Nephron (organoid): ENCODE results near the gene SLC35B1.

Experiments
- H3K27ac Mint-ChIP-seq, 3 experiments: 2 replicates each; pipeline ENCODE4 v1.8.0; 2020; ENCODE audit warnings: mixed read lengths in 3 of 3, mild to moderate bottlenecking in 2 of 3, moderate library complexity in 1 of 3
- H3K27me3 Mint-ChIP-seq: 2 replicates; pipeline ENCODE4 v1.8.0; 2021; ENCODE audit warnings: low read depth, mild to moderate bottlenecking, moderate library complexity, mixed read lengths
- H3K36me3 Mint-ChIP-seq: 2 replicates; pipeline ENCODE4 v1.8.0; 2020; ENCODE audit warnings: low read depth, mixed read lengths
- H3K4me1 Mint-ChIP-seq: 2 replicates; pipeline ENCODE4 v1.8.0; 2020; ENCODE audit warnings: mixed read lengths
- H3K4me3 Mint-ChIP-seq, 3 experiments: 2 replicates each; pipeline ENCODE4 v1.8.0; 2020; ENCODE audit warnings: mild to moderate bottlenecking in 3 of 3, mixed read lengths in 3 of 3, moderate library complexity in 2 of 3
- H3K9me3 Mint-ChIP-seq: 2 replicates; pipeline ENCODE4 v1.8.0; 2020; ENCODE audit warnings: mixed read lengths
- TF ChIP-seq, protein P1 (sequence below), 3 experiments: fragments of 200-600 bp; sonication (generic); IDR thresholded peaks; one replicate each; pipeline ENCODE4 v1.5.0; 2021; ENCODE audit warnings: antibody characterized with exemption in 3 of 3; ENCODE audit not compliant: unreplicated experiment in 3 of 3

SLC35B1 gene

DNA sequence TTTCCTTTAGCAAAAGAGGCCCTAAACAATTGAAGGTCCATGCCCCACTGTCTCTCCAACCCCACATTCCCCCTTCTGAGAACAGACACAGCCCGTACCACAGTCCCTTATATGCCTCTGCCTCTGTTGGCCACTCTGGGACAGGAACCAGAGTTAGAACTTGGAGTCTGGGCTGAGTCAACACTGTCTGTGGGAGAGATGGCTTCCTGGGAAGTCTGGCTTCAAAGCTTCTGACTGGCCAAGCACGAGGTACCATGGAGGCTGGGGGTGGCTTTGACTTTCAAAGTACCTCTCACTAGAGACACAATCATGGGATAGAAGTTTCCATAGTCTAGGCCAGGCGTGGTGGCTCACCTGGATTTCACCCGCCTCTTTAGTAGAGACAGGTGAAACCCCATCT, 15.0 kb downstream of the SLC35B1 start:
- Mint-ChIP-seq H3K27ac (no peak overlapping the region), H3K27me3 (peaks cover 15% of the 10 kb centered on the region), H3K36me3 (no peaks in the 10 kb centered on the region), H3K9me3 (no peaks in the 10 kb centered on the region), H3K4me3 (no peak overlapping the region), H3K4me1 (peaks cover 13% of the 10 kb centered on the region)
- TF ChIP-seq, protein P1, sequence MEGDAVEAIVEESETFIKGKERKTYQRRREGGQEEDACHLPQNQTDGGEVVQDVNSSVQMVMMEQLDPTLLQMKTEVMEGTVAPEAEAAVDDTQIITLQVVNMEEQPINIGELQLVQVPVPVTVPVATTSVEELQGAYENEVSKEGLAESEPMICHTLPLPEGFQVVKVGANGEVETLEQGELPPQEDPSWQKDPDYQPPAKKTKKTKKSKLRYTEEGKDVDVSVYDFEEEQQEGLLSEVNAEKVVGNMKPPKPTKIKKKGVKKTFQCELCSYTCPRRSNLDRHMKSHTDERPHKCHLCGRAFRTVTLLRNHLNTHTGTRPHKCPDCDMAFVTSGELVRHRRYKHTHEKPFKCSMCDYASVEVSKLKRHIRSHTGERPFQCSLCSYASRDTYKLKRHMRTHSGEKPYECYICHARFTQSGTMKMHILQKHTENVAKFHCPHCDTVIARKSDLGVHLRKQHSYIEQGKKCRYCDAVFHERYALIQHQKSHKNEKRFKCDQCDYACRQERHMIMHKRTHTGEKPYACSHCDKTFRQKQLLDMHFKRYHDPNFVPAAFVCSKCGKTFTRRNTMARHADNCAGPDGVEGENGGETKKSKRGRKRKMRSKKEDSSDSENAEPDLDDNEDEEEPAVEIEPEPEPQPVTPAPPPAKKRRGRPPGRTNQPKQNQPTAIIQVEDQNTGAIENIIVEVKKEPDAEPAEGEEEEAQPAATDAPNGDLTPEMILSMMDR (IDR thresholded peaks at IDR 0.05; ENCODE audit: unreplicated experiment in 3 of 3) = no peak

DNA sequence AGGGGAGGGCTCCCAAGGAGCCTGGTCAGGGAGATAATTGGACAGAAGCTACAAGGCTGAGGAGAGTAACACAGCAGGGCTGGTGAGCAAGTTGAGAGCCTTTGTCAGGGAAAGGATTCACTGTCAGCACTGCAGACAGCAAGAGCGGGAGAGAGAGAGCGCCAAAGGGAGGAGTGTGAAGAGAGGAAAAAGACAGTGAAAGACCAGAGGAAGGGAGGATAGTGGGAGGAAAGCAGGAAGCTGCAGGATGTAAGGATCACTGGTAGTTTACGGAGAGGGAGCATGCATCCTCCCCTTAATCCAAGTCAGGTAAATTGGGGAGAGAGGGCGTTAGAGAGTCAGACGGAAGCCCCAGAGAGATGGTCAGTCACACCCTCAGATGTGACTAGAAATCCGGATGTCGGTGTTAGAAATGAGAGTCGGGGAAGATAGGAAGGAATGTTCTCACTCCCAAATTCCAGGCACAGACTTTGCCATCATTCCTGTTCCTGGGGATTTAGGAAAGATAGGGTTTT, 16.0 kb downstream of the SLC35B1 start:
- H3K27ac Mint-ChIP-seq = peak overlapping the region in 2 of 3 experiments; percentile 10 to 54
- TF ChIP-seq, protein P1 (IDR thresholded peaks at IDR 0.05; ENCODE audit: unreplicated experiment in 3 of 3) = no peak
- no peaks in the 10 kb centered on the region for H3K9me3 Mint-ChIP-seq
- peaks cover 15% of the 10 kb centered on the region for H3K27me3 Mint-ChIP-seq
- H3K36me3 Mint-ChIP-seq = no peaks in the 10 kb centered on the region
- H3K4me1 Mint-ChIP-seq = peaks cover 13% of the 10 kb centered on the region
- H3K4me3 Mint-ChIP-seq = no peak overlapping the region

DNA sequence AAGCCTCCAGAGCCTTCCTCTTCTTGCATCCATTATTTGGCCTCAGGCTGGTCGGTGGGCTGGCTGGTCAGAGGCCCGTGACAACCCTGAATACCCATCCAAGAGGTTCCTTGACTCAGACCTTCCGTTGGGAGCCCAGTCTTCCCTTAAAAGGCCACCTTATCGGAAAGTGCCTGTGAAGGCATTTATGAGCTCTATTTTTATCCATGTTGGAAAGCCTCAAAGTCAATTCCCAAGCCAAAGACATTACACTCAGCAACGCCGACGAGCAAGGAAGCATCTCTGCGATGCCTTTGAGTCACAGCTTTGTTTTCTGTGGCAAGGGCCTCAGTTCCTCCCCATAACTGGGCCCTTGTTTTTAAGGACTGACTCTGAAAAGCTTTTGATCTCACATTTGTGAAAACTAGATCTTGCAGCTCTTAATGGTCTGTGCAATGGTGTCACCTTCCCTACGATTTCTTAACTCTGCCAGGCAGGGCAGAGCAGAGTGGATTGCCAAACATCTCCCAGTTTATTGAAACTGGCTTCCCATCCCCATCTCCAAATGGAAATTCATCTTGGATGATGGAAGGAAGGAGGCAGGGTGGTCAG, 16.6 kb downstream of the SLC35B1 start:
- peaks cover 13% of the 10 kb centered on the region for H3K4me1 Mint-ChIP-seq
- no peak overlapping the region for H3K4me3 Mint-ChIP-seq
- TF ChIP-seq, protein P1 (IDR thresholded peaks at IDR 0.05; ENCODE audit: unreplicated experiment in 3 of 3) = no peak
- no peaks in the 10 kb centered on the region for H3K9me3 Mint-ChIP-seq
- peaks cover 15% of the 10 kb centered on the region for H3K27me3 Mint-ChIP-seq
- no peaks in the 10 kb centered on the region for H3K36me3 Mint-ChIP-seq
- H3K27ac Mint-ChIP-seq = peak overlapping the region in 2 of 3 experiments; percentile 10 to 54

DNA sequence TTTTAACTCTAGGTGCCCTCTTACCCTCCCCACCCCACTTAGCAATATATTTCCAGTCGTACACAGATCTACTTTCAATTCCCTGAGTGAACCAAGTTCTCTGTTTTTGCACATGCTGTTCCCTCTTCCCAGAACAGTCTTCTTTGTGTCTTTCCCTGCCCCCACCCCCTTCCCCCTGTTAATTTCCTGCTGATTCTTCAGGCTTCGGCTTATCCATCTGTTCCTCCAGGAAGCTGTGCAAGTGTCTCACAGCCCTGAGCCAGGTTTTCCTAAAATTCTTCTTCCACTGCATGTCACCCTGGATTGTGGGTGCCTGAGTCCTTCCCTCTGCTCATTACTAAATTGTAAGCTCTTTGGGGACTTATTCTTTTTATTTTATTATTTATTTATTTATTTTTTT, 17.5 kb downstream of the SLC35B1 start:
- H3K4me1 Mint-ChIP-seq = peaks cover 13% of the 10 kb centered on the region
- no peak overlapping the region for H3K27ac Mint-ChIP-seq
- H3K36me3 Mint-ChIP-seq = no peaks in the 10 kb centered on the region
- TF ChIP-seq, protein P1 (IDR thresholded peaks at IDR 0.05; ENCODE audit: unreplicated experiment in 3 of 3) = no peak
- peaks cover 13% of the 10 kb centered on the region for H3K27me3 Mint-ChIP-seq
- no peaks in the 10 kb centered on the region for H3K9me3 Mint-ChIP-seq
- no peak overlapping the region for H3K4me3 Mint-ChIP-seq

DNA sequence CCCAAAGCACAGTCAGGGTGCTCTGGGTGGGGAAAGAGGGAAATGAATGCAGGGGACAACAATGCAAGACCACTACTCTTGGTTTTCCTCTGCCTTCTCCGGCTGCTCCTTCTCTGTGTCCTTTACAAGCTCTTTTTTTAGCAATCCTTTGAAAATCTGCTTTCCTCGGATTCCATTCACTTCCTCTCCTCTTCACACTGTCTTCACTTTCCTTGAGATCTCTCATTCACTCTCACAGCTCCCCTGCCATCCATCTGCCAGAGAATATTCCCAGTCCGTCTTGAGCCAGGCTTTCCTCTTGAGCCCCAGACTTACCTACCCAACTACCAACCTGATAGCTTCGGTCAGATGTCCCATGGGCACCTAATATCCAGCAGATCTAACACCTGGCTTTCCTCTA, 18.9 kb downstream of the SLC35B1 start:
- TF ChIP-seq, protein P1 (IDR thresholded peaks at IDR 0.05; ENCODE audit: unreplicated experiment in 3 of 3) = no peak
- H3K4me1 Mint-ChIP-seq = peaks cover 13% of the 10 kb centered on the region
- no peaks in the 10 kb centered on the region for H3K36me3 Mint-ChIP-seq
- H3K27me3 Mint-ChIP-seq = peaks cover 11% of the 10 kb centered on the region
- H3K4me3 Mint-ChIP-seq = no peak overlapping the region
- no peaks in the 10 kb centered on the region for H3K9me3 Mint-ChIP-seq
- H3K27ac Mint-ChIP-seq = peak overlapping the region in 1 of 3 experiments; percentile 11

DNA sequence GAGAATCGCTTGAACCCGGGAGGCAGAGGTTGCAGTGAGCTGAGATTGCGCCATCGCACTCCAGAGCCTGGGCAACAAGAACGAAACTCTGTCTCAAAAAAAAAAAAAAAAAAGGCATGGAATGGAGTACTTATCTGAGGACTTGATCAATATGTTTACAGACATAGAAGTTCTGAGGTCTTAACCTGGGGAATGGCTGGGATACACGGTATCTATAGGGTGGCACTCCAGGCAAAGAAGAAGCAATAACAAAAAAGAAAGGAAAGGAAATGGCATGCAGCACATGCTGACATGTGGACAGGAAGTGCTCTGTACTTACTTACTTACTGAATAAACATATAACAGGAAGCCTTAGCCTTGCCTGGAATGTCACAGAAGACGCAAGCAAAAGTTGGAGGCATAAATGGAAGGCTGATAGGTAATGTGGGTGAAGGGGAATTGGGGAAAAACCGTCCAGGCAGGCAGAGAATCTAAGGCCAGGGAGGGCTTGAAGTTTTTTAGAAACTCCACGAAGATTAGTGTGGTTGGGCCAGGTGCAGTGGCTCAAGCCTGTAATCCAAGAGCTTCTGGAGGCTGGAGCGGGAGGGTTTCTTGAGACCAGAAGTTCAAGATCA, 19.8 kb downstream of the SLC35B1 start:
- peaks cover 11% of the 10 kb centered on the region for H3K27me3 Mint-ChIP-seq
- no peak overlapping the region for H3K4me3 Mint-ChIP-seq
- H3K9me3 Mint-ChIP-seq = no peaks in the 10 kb centered on the region
- H3K36me3 Mint-ChIP-seq = no peaks in the 10 kb centered on the region
- TF ChIP-seq, protein P1 (IDR thresholded peaks at IDR 0.05; ENCODE audit: unreplicated experiment in 3 of 3) = no peak
- H3K4me1 Mint-ChIP-seq = peaks cover 13% of the 10 kb centered on the region
- H3K27ac Mint-ChIP-seq = peak overlapping the region; percentile 3 to 85 (median 27)
